AG20443 (cell line): ENCODE results near the gene HAUS7.

Source experiments
- DNase-seq: peaks from one replicate; pipeline ENCODE4 v3.0.0; 2012; ENCODE audit warnings: low spot score, mixed read lengths

HAUS7 gene

DNA sequence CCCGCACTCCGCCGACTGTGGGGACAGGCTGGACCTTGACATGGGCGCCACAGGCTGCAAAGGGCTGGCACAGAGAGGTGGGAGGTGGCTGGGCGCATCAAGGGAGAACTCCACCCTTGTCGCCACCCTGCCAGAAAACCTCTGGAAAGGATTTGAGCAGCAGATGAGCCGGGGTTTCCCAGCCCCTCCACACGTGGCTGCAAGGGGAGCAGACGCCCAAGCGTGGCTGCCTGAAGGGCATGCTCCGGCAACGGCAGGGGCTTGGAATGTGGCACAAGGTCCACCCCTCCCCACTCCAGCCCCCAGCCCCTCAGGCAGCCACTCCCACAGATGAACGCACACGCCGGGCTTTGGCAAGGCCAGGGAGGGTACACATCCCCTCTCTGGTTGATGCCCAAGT is 29.0 kb upstream of the HAUS7 start:
- DNase-seq = no peak

GRCh38 chrX:153498453-153498852 is 28.1 kb upstream of the HAUS7 start:
- no peak for DNase-seq

- no peak for DNase-seq
Observed at GRCh38 chrX:153496590-153496959, 26.2 kb upstream of the HAUS7 start.

DNA sequence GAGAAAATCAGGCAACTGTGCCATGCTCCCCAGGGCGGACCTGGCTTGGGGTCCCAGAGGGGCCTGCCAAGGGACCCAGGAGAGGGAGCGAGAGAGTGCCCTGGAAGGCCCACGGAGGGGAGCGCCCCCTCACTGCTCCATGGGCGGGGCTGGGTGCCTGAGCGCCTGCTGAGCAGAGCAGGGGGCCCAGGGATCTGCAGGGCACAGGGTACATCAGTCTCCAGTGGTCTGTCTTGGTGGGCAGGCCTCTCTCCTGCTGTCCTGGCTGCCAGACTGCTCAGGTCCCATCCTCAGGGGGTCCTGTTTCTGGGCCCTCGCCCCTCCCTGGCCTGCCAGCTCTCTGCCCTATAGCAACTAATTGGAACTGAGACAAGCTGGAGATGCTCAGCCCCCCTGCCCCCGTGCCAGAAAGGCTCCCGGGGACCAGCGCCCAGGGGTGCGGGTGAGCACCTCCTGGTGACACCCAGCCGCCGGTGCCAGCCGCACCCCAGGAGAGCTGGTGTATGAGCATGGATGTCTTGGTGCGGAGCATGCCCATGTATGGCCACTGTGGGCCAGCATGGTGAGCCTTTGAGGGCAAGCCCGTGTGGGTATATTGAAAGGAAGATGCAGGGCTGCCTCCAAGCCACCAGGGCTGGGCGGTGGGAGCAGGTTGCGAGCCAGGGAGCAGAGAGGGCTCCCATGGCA is 25.7 kb upstream of the HAUS7 start:
- DNase-seq = no peak

- DNase-seq = peak; percentile 55
Observed at GRCh38 chrX:153495362-153495751, 25.0 kb upstream of the HAUS7 start.

GRCh38 chrX:153494541-153495361 is 24.4 kb upstream of the HAUS7 start, which contains the start of gene BGN:
TSS of gene BGN (plus strand) at chrX:153494980. CDS start at chrX:153504632, 9,652 bp downstream.
- peak; percentile 66 for DNase-seq

DNA sequence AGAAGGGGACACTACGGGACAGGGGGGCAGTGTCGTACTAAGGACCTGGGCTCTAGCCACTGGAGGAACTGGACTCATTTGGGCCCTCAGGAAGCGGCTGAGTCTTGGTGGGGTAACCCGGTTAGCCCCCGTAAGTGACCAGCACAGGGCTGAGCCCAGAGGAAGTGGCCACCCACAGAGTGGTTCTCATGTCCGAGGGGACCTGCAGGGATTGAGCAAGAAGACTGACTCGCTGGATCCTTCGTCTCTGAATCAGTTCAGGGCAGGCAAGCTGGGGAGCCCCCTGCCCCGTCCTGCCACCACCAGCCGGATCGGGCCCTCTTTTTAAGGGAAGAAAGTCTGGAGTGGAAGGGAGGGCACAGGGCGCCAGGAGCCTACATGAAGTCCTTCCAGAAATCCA is 23.7 kb upstream of the HAUS7 start:
- DNase-seq = no peak

DNA sequence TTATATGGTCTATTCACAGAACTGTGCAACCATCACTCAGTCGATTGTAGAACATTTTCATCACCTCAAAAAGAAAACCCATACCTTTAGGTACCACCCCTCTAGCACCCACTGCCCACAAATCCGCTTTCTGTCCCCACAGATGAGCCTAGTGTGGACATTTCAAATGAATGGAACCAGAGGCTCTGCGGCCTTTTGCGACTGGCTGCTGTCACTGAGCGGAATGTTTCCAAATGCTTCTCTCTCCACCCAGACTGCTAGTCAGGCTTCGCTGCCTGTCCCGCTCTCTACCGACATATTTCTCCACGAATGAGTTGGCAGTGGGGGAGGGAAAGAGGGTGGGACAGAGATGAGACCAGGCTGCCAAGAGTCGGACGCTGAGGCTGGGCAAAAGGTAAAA is 22.7 kb upstream of the HAUS7 start:
- DNase-seq = no peak

DNA sequence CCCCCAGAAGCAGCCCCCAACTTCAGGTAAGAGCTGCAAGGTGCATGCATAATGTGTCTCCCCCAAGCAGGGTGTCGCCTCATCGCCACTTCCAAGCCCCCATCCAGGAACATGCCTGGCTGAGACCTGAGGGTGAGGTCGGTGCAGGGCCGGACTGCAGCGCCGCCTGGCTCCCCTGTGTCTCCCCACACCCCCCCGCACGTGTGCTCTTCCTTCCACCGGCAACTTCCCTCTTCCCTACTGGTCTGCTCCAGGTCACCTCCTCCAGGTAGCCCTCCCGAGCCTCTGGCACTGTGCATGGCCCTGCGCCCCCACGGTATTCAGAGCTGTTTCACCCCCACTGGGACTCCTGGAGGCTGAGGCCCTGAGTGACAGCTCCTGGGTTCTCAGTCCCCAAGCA is 22.2 kb upstream of the HAUS7 start:
- DNase-seq = no peak

DNA sequence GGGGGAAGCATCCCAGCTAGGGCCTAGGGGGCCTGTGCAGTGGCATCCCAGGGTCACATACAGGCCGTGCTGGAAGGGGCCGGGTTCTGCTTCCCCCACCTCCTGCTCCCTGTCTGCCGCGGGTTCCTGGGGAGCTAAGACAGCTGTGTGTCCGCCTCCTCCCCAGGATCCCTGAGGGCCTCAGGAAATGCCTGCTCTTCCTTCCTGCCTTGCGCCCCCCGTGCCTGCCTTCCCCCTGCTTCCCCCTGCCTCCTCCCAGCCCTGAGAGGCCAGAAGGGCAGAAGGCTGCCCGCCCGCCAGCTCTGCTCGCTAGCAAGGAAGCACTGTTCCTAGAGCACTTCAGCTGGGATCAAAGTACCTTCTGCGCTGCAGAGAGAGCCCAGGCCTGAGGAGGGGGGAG is 21.5 kb upstream of the HAUS7 start:
- no peak for DNase-seq

GRCh38 chrX:153491351-153491914 is 21.1 kb upstream of the HAUS7 start:
- DNase-seq = no peak

- no peak for DNase-seq
Observed at GRCh38 chrX:153490217-153490930, 20.0 kb upstream of the HAUS7 start.

DNA sequence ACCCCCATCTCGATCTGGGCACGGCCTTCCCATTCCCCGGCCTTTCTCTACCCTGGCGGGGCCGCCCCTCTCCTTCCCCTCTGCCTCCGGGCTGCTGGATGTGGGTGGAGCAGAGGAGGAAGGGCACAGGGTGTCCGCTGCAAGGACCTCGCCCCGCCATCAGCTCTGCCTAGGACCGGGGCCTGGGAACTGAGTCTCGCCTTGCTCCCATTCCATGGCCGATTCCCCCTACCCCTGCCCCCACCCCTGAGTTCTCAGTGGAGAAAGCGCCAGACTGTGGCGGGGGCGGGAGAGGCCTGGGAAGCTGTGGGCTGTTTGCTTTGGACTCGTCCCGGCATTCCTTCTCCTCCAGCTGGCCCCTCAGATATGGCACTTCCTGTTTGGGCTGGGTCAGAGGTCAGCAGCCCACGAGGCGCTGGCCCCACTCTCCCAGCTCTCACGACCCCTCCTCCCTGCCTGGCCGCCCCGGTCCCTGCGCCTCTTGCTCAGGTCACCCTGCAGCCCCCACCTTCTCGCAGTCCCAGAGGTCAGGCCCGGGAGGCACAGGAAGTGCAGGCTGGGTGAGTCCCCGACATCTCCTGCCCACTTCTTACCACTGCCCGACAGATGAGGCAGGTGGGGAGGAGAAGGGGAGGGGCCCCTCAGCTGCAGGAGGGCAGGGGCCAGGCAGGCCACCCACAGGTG is 18.0 kb upstream of the HAUS7 start:
- DNase-seq = peak; percentile 60

- no peak for DNase-seq
Observed at GRCh38 chrX:153487590-153488071, 17.3 kb upstream of the HAUS7 start.

GRCh38 chrX:153486171-153486570 is 15.8 kb upstream of the HAUS7 start:
- DNase-seq = no peak

- no peak for DNase-seq
Observed at GRCh38 chrX:153485396-153486080, 15.2 kb upstream of the HAUS7 start.

DNA sequence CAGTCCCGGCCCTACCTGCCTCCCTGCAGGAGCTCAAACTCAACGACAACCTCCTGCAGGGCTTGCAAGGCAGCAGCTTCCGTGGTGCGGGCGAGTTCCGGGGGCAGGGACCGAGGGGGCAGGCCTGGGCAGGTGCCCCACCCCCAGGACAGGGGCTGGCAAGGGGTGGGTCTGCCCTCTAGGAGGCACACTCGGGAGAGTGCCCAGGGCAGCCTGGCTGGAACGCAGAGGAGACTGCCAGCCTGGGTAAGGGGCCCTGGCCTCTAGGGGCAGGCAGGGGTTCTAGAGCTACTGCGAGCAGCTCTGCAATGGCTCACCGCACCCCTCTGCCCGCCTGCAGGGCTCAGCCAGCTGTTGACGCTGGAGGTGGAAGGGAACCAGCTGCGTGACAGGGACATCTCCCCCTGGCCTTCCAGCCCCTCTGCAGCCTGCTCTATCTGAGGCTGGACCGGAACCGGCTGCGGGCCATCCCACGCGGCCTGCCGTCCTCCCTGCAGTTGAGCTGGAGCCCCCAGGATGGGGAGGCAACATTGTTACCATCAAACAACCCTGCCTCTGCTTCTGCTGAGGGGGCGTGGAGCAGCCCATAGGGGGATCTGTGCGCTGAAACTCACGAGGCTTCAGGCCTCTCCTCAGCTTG is 12.1 kb upstream of the HAUS7 start:
- no peak for DNase-seq

DNA sequence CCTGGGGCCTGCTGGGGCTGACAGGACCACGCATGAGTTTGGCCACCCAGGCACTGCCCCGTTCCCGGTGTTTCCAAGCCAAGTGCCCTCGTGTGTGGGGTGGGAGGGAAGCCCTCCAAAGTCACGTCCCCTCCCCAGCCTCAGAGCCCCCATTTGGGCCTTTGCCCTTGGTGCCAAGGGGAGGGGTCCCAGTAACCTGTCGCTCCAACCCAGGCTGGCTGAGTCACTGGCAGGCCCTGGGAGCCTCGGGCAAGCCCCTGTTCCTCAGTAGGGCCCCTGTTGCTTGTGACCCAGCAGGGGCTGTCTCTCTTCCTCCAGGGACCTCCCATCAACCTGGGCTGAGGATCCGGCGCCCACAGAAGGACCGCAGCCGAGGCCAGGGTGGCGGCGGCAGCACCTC is 10.7 kb upstream of the HAUS7 start:
- DNase-seq = no peak

- no peak for DNase-seq
Observed at GRCh38 chrX:153478746-153479145, 8.4 kb upstream of the HAUS7 start.

DNA sequence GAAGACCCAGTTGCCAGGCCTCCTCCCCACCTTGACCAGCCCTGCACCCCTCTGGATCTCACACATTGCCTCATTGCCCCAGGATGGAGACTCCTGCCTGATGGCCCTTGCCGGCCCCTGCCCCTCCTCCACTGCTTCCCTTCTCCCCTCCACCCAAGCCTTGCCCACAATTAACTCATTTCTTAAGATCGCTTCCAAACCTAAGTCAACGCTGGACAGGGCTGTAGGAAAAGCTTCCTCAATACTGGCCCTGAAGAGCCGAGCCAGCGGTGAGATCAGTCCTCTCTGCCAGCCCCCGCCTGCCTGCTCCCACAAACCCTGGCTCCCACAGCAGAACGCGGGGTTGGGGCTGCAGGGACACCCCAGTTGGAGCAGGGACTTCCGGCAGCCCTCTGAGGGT is 7.5 kb upstream of the HAUS7 start:
- peak; percentile 52 for DNase-seq

GRCh38 chrX:153477364-153477857 is 7.0 kb upstream of the HAUS7 start:
- DNase-seq = no peak
